HG02981 (cell line): ENCODE measurements around the gene PLXNA3.

Experiments used
- ATAC-seq: cut with Tn5 transposase; IDR thresholded peaks from one replicate; pipeline ENCODE4 v1.9.1; 2021; ENCODE audit warnings: mild to moderate bottlenecking, moderate library complexity; ENCODE audit not compliant: unreplicated experiment

PLXNA3 gene

DNA sequence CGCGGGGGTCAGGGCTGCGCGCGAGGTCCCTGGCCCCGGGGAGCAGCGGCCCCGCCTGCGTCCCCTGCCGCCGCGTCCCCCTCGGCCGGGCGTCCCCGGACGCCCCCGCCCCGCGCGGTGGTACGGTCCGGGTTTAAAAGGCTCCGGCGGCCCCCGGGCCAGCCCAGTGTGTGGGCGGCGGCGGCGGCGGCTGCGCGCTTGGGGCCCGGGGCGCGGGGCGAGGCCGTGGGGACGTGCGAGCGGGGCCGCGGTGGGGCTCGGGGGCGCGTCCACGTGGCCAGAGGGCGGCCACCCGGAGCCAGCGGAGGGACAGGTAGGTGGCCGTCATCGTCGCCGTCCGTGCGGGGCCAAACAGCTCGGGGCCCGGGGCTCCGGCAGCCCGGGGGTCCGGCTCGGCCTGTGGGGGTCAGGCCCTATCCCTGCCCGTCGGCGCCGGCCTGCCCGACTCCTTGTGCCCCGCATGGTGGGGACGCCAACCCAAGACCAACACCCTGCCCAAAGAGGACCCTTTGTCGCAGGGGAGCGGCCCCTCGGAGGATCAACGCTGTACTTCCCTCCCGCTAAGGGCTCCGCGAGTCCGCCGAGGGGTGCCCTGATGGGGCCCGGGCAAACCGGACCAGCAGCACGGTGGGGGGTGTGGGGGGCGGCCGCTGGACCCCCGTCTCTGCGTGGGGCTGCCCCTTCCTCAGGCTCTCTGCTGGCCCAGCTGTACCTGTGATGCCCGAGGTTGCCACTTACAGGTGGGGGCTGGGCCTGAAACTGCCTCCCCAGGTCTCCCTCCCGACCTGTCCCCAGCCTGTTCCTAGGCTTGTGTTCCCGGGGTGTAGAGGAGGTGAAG is at the start of gene PLXNA3:
Gene PLXNA3 (plus strand): TSS at position 166 of the 838 bp plus-strand sequence. CDS start 1,903 bp downstream, outside the sequence.
- ATAC-seq, result peak; percentile 56

DNA sequence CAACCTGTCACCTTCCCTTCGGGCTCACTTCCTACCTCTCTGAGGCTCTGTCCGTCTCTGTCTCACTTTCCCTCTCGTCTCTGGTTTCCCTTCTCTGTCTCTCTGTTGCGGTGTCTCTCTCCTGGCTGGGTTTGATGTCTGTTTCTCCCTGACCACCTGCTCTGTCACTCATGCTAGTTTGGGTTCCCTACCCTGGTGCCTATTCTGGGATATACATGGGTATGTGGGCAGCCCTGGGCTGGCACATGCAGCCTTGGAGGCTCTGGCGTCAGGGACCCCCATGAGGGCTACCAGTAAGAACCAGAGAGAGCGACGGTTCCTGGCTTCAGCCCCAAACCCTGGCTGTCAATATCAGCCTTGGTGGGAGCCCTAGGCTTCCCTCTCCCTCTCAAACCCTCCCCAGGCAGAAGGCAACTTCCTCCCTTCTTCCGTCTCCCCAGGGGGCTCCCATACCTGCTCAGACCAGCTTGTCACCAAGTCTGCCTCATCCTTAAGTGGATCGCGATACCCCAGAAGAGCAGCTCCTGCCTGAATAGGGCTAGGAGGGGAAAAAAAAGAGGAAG is 49.3 kb upstream of the PLXNA3 start:
- ATAC-seq, result peak; percentile 14

DNA sequence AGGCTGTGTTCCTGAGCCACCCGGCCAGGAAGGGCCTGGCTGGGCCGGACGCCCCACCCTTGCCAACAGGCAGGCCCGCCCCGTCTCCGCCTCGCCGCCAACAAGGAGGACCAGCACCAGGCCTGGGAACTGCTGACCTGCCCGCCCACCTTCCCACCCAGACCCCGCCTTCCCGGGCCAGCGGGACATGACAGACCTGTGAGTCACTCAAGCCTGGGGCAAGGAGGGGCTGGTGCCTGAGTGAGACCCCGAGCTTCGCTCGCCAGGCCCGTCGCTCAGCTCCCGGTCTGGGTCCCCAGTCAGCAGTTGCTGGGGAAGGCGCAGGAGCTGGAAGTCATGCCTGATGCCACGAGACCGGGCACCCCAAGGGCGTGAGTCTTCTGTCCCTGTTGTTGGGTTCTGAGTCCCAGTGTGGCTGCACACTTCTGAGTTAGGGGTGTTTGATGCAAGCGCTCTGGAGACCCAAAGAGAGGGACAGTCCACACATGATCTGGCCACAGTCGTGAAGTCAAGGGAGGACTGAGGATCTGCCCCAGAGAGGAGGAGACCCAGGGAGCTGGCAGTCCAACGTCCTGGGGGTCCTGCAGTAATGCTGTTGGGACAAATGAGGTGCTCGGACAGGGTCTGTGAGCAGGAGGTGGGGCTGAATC is 48.7 kb upstream of the PLXNA3 start, which contains the start of gene DNASE1L1:
Gene DNASE1L1 (minus strand): TSS at position 33 of the 650 bp plus-strand sequence. CDS start 3,686 bp downstream, outside the sequence.
- peak; percentile 46 for ATAC-seq

DNA sequence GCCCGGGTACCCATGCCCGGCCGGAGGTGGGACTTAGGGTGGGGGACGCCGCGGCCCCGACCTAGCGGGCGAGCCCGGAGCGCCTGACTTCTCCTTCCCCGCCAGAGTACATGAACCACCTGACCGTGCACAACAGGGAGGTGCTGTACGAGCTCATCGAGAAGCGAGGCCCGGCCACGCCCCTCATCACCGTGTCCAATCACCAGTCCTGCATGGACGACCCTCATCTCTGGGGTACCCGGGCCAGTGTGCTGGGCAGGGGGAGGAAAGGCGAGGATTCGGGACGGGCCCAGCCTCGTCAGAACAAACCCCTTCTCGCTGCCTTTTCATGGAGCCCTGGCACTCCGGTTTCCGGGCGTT is 46.1 kb upstream of the PLXNA3 start:
- ATAC-seq, result no peak

DNA sequence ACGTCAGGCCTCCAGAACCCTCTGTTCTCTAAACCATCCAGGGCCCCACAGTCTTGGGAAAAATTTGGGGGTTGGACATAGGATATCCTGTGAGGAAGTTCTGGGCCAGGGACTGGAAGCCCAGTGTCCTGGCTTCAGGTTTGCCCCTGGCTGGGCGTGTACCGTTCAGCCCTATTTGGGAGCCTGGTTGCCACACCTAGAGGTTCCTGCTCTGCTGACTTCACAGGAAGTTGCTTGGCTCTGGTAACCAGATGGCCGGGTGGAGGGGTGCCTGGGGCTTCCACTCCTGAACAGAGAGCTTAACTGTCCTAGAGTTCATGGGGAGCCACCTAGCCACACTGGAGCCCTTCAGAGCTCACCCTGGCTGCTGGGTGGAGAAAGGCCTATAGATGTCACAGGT is 45.6 kb upstream of the PLXNA3 start:
- no peak for ATAC-seq

DNA sequence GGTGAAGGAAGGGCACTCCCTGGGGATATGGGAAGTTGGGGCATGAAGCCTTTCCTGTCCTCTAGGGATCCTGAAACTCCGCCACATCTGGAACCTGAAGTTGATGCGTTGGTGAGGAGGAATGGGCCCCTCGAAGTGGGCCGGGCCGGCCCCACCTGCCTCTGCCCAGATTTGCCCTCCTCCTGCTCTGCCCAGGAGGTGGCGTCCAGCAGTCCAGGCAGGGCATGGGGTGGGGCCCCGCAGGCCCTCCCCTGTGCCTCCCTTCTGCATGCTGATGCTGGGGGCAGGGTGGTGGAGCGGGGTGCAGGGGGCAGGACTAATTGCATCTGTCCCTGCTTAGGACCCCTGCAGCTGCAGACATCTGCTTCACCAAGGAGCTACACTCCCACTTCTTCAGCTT is 44.9 kb upstream of the PLXNA3 start:
- ATAC-seq, result no peak

DNA sequence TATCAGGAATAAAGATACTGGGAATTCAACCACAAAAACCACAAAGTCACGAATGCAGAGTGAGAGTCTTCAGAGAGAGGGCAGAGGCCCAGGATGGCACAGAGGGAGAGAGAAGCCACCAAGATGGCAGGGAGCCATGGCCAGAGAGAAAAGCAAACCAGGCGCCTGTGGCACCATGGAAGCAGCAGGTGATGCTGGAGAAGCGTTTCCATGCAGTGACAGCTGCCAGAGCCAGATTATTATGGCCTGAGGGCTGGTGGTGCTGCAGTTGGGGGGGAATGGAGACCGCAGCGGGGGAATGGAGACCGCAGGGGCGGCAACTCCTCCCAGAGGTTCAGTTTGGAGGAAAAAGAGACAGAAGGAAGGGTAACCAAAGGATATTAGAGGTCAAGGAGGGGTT is 40.9 kb upstream of the PLXNA3 start:
- ATAC-seq, result no peak

DNA sequence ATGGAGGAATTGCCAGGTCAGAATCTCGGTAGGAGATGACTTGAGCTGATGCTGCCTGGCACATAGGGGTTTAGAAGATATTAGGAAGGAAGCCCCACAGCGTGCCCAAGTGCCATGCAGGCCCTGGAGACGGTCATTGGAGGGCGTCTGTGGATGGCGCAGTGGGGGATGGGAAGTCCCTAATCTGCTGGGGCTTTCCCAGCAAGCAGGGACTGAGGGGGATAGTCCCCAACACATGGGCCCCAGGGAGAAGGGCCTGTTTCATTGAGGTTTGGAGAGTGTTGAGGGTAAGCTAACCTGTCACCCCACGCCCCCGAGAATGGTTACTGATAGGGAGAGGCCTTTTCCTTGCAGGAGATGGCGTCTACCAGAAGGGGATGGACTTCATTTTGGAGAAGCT is 38.9 kb upstream of the PLXNA3 start:
- ATAC-seq, result no peak

DNA sequence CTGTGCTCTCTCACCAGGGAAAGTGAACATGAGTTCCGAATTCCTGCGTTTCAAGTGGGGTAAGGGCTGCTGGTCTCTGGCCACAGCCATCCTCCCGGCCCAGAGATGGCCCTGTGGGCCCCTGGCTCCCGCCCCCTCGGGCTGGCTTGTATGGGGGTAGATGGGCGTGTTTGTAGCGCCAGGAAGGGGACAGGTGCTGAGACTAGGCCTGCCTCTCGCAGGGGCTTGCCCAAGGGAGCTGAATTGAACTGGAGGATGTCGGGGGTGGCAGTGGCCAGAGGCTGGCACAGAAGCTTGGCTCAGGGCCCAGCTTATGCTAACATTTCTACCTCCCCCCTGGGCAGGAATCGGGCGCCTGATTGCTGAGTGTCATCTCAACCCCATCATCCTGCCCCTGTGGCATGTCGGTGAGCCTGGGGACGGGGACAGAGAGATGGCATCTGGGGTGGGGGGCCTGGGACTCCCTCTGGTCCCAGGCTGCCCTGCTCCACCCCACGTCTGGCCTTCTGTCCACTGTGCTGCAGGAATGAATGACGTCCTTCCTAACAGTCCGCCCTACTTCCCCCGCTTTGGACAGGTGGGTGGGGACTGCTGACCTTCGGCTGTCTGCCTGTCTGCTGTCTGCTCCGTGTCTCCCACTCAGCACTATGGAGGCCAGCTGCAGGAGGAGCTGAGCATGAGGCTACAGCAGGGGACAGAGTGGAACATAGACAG is 38.2 kb upstream of the PLXNA3 start:
- no peak for ATAC-seq

DNA sequence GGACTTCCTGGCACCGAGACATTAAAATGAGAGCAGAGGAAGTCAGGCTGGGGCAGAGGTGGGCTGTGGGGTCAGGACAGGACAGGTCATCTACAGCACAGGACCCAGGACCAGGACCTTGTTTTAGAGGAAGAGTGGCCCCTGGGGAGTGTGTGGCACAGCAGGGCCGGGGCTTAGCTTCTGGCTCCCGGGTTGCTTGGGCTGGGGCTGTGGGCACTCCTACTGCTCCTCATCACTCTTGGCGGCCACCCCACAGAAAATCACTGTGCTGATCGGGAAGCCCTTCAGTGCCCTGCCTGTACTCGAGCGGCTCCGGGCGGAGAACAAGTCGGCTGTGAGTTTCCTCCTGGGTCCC is 37.7 kb upstream of the PLXNA3 start:
- no peak for ATAC-seq

DNA sequence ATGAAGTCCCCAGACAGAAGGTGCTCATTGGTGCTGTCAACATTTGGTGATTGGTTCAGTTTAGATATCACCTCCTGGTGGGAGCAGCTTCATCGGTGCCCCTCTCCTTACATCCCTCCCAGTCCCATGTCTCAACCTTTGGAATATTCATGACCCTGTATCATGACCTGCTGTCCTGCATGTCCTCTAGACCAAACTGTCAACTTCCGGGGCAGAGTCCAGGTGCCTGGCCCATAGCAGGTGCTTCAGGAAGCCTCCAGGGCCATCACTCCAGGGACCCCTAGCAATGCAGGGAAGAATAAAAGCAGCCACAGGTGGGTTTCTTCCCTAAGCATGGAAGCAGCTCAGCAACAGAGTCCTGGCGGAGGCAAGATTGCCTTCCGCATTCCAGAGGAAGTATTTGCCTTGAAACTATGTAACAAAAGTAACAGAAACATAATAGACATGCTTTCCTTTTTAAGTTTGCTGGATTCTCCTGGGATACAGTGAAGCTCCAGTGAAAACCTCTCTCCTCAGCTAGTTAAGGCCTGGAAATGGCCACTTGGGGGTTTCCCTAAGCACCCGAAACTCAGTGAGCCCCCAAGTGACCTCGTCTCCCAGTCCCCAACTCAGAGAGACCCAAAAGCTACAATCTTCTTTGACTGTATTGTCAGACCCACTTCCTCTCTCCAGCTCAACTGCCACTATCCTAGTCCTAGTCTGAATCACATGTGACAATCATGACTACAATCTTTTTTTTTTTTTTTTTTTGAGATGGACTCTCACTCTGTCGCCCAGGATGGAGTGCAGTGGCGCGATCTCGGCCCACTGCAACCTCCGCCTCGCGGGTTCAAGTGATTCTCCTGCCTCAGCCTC is 30.9 kb upstream of the PLXNA3 start:
- ATAC-seq, result no peak

DNA sequence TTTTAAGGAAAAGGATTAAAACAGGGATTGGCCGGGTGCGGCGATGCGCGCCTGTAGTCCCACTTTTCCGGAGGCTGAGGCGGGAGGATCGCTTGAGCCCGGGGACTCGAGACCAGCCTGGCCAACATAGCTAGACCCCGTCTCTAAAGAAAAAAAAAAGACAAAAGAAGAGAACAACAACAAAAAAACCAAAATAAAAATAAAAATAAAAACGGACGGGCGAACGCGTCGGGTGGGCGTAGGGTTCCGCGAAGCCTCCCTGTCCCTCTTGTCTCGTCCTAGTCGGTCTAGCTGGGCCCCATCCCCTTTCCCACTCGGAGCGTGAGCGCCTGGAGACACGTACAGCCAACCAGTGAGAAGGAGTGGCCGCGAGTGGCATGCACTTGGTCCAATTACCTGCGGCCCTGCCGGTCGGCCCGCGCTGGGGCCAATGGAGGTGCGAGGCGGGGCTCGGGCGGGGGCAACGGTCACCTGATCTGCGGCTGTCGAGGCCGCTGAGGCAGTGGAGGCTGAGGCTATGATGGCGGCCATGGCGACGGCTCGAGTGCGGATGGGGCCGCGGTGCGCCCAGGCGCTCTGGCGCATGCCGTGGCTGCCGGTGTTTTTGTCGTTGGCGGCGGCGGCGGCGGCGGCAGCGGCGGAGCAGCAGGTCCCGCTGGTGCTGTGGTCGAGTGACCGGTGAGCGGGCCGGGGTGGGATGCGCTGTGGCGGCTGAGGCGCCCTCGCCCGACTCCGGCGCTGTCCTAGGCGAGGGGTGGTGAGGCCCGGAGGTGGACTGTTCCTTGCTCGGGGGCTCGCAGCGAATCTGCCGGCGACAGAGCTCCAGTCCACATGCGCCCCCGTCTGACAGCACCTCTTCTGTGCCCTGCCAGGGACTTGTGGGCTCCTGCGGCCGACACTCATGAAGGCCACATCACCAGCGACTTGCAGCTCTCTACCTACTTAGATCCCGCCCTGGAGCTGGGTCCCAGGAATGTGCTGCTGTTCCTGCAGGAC is 29.6 kb upstream of the PLXNA3 start, which contains the start of gene ATP6AP1:
Gene ATP6AP1 (plus strand): TSS at position 502 of the 996 bp plus-strand sequence. CDS start 16 bp downstream, at position 518.
- ATAC-seq, result peak; percentile 97

DNA sequence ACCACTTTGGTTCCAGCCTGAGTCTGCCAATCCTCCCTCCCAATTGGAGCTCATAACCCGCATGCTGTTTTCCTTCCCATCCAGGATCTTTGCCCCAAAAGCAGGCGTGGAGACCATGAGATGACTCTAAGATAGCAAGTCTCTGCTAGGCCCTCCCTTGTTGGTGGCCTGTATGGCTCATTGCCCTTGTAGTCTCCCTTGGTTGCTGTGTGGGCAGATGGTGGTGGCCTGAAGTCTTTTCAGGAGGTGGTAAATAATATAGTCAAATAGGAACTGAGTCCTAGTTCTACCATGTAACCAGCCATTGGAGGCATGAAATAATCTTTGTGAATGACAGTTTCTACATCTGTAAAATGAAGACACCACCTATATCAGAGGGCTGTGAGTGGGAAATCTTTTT is 28.4 kb upstream of the PLXNA3 start:
- no peak for ATAC-seq

DNA sequence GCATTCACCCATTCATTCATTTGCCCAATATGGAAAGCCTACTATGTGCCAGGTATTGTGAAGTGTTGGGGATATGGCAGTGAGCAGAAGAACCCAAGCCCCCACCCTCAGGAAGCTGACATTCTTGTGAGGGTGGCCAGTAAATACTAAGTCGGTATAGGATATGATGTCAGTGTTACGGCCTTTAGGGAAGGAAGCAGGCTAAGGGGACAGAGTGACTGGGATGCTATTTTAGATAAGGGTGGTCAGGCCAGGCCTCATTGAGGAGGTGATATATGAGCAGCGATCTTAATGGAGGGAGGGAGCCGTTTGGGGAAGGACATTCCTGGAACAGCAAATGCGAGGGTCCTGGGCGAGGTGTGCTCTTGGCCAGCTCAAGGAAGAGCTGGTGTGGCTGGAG is 27.6 kb upstream of the PLXNA3 start:
- ATAC-seq, result no peak

DNA sequence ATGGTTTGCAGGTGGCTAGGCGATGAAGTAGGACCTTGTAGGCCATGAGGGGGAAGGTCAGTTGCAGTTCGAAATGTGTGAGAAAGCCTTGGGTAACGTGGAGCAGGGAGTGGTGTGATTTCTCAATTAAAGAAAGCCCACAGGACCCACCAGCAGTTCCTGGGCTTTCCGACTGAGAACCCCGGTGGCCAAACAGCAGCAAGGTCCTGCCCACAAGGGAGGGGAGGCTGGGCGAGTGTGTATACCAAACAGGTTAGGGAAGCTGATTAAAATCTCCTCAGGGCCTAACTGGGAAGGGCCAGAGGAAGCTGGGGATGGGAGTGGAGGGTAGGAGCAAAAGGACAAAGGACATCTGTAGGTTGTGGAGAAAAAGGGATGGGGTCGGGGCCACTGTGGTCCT is 27.2 kb upstream of the PLXNA3 start:
- ATAC-seq, result no peak

DNA sequence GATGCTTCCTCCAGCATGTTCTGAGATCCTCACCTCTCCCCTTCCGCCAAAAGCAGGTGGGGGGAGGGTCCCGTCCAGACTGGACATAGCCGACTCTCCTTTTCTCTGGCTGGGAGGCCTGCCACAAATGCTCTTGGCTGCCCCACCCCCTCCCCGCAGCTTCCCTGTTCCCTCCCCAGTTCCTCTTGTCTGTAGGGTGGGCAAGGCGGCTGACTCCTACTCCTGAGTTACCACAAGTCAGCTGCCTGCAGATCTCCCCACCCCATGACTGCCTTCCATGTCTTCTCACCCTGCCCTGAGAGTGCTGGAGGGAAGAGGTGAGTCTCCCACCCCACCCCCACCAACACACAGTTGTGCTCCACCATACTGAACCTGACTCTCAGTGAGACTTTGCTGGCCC is 26.7 kb upstream of the PLXNA3 start:
- ATAC-seq, result no peak

DNA sequence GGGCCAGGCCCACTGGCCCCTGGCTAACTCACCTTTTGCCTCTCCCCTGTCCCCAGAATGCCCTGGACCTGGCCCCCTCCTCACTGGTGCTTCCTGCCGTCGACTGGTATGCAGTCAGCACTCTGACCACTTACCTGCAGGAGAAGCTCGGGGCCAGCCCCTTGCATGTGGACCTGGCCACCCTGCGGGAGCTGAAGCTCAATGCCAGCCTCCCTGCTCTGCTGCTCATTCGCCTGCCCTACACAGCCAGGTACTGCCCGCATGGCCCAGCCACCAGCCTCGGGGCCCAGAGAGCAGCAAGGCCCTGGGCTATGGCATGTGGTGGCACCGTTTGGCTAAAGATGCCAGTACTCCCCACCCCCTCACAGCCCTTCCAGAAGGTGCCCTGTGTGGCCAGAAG is 25.9 kb upstream of the PLXNA3 start:
- no peak for ATAC-seq

DNA sequence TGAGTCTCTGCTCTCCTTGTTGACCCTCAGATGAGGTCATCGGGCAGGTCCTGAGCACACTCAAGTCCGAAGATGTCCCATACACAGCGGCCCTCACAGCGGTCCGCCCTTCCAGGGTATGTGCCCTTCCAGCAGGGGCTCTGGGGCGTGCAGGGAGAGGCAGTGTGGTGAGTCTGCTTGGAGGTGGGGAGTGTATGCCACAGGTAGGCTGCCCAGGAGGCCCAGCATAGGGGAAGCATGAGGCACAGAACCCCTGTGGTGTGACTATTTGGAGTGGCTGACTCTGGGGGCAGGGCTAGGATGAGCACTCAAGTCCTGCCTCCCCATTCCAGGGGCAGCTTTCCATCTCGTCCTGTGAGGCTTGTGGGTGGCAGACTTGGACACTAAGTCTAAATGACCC is 24.5 kb upstream of the PLXNA3 start:
- ATAC-seq, result no peak
